Measurements from ENCODE around the gene PRELID3B.

GRCh38 chr20:59043698-59044097, 1.1 kb upstream of the PRELID3B start:
- TF ChIP-seq EGR1 (IDR thresholded peaks at IDR 0.05) (no peak), RAD21 (IDR thresholded peaks at IDR 0.05; ENCODE audit: low read depth) (no peak), REST (IDR thresholded peaks at IDR 0.05; ENCODE audit: low read depth) (no peak), USF1 (IDR thresholded peaks at IDR 0.05) (no peak), TAF1 (IDR thresholded peaks at IDR 0.05; ENCODE audit: low read depth) (no peak)

All from Ishikawa (cell line).